ENCODE measurements around the gene PLAAT2. TPM values are rescaled to one million over a fixed set of nuclear protein-coding genes. Genes with fewer than 3 reads are reported as not detected.
A peak's percentile ranks its signal among the peaks of the same experiment; 100 is the strongest.

PLAAT2 gene
- total RNA-seq, 6 donors from 2014 or later, result 1.9 to 10.5 (median 5.5) TPM

DNA sequence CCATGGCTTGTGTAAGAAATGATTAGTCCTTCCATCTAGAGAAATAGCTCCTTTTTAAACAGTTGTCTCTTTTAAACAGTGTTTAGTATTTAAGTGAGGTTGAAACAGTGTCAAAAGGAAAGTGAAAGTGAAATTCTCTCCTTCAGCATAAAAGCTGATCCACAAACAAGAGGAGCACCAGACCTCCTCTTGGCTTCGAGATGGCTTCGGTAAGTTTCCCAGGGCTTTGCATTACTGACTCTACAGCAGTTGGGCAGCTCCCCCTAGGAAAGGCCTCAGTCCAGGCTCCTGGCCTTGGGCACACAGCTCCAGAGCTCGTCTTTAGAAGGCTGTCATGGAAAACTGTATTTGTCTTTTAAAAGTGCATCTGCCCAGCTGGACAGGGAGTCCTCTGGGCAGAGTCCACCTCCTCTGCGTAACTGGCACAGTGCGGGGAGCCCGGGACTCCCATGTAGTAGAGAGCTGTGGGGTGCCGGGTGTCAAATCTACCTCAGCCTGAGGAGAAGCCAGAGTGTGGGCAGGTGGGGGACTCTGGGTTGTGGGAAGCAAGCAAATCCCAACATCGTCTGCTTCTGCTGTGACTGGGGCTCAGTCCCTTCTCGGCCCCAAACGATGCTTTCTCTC is 26.4 kb downstream of the PLAAT2 start, which contains the start of gene PLAAT4:
TSS of gene PLAAT4 (plus strand) at position 140 of the 624 bp plus-strand sequence. CDS start at position 201, 61 bp downstream.
- H3K4me3 ChIP-seq, result peak within 1 kb of the TSS; percentile 26 to 55 (median 45)
- ATAC-seq (ENCODE audit: low FRiP score in 2 of 2), result peak; percentile 51 to 73
- H3K9me3 ChIP-seq, result no peaks in the 10 kb centered on the region
- TF ChIP-seq POLR2A (IDR thresholded peaks at IDR 0.05) (peak in 1 of 4 donors; percentile 29), EP300 (IDR thresholded peaks at IDR 0.05) (no peak)
- 0 to 6% methylated on average over 4 to 10 of the region's 10 CpGs for WGBS, 2 donors
- H3K36me3 ChIP-seq, result no peaks in the 10 kb centered on the region
- DNase-seq, result peak in 1 of 2 donors; percentile 60
- no peaks in the 10 kb centered on the region for H3K27me3 ChIP-seq
- peak within 1 kb of the TSS; percentile 84 to 96 (median 92) for H3K27ac ChIP-seq
- peaks cover 29 to 53% (median 38%) of the 10 kb centered on the region in 4 donors for H3K4me1 ChIP-seq

DNA sequence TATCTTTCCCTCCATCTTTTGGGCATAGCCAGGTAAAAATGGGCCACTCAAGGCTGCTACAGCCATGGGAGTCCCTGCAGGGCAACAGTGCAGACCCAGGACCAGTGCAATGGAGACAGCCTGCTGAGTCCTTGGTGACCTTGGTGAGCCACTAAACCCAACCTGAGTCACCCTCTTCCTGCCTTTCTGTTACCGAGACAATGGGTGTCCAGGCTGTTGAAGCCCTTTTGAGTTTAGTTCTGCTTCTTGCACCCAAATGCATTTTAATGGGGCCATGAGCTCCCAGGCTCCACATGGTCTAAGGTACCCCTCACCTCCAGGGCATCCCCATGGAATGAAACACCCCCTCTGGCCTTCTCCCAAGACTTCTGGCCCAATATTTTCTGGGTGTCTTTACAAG is 27.4 kb downstream of the PLAAT2 start:
- 58 to 100% methylated on average over 1 of the region's 1 CpG for WGBS, 2 donors
- H3K9me3 ChIP-seq, result no peaks in the 10 kb centered on the region
- H3K36me3 ChIP-seq, result no peaks in the 10 kb centered on the region
- H3K27me3 ChIP-seq, result no peaks in the 10 kb centered on the region
- peak overlapping the region; percentile 84 to 96 (median 92) for H3K27ac ChIP-seq
- peak overlapping the region in 1 of 4 donors; percentile 50 for H3K4me3 ChIP-seq
- TF ChIP-seq, protein P1, sequence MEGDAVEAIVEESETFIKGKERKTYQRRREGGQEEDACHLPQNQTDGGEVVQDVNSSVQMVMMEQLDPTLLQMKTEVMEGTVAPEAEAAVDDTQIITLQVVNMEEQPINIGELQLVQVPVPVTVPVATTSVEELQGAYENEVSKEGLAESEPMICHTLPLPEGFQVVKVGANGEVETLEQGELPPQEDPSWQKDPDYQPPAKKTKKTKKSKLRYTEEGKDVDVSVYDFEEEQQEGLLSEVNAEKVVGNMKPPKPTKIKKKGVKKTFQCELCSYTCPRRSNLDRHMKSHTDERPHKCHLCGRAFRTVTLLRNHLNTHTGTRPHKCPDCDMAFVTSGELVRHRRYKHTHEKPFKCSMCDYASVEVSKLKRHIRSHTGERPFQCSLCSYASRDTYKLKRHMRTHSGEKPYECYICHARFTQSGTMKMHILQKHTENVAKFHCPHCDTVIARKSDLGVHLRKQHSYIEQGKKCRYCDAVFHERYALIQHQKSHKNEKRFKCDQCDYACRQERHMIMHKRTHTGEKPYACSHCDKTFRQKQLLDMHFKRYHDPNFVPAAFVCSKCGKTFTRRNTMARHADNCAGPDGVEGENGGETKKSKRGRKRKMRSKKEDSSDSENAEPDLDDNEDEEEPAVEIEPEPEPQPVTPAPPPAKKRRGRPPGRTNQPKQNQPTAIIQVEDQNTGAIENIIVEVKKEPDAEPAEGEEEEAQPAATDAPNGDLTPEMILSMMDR (IDR thresholded peaks at IDR 0.05), result no peak
- TF ChIP-seq POLR2AphosphoS5 (IDR thresholded peaks at IDR 0.05), result no peak
- TF ChIP-seq POLR2A (IDR thresholded peaks at IDR 0.05), result no peak
- TF ChIP-seq EP300 (IDR thresholded peaks at IDR 0.05), result no peak
- peaks cover 36 to 61% (median 44%) of the 10 kb centered on the region in 4 donors for H3K4me1 ChIP-seq
- ATAC-seq (ENCODE audit: low FRiP score in 2 of 2) (no peak), DNase-seq (no peak)

DNA sequence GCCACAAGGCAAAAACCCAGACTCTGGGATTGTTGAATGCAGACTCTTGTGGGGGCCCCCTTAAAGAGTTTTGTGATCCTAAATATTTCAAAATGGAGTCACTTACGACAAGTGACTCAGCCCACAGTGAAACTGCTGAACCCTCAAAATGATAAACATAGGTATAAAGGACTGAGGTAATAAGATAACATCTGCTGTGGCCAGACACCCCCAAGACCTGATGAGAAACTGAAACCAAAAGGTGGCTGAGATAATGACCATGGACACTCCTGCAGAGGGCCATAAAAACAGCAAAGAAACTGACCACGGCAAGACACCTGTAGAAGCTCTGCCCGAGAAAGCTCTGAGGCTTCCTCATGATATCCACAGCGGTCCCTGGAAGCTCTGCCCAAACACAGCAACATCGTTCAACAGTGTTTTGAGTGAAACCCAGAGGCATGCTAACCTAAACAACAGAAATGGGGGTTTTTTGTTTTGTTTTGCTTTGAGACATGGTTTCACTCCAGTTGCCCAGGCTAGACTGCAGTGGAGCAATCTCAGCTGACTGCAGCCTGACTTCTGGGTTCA is 28.2 kb downstream of the PLAAT2 start:
- H3K36me3 ChIP-seq, result no peaks in the 10 kb centered on the region
- H3K27me3 ChIP-seq, result no peaks in the 10 kb centered on the region
- H3K27ac ChIP-seq, result peak overlapping the region in 3 of 4 donors; percentile 9 to 94 (median 91)
- TF ChIP-seq POLR2A (IDR thresholded peaks at IDR 0.05) (no peak), EP300 (IDR thresholded peaks at IDR 0.05) (no peak)
- DNase-seq (no peak), ATAC-seq (ENCODE audit: low FRiP score in 2 of 2) (no peak)
- no peak overlapping the region for H3K4me3 ChIP-seq
- no peaks in the 10 kb centered on the region for H3K9me3 ChIP-seq
- WGBS, 2 donors, result 68 to 76% methylated on average over 5 of the region's 5 CpGs
- peaks cover 36 to 64% (median 46%) of the 10 kb centered on the region in 4 donors for H3K4me1 ChIP-seq

DNA sequence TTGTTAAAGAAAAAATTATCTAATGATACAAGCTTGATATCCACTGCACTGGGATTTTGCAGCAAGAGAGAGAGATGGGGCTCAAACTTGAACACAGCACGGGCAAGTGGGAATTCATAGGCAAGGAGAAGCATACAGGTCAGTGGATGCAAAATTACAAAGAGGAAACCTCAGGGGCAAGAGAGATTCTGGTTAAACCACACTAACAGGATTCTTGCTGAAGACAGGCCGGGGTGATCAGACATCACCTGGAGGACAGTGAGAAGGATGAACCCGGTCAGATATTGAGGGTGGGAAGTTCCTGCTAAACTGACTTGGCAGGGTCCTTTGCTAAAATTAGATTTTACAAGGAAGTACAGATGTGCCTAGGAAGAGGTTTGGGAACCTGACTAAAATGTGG is 29.1 kb downstream of the PLAAT2 start:
- Histone ChIP-seq H3K9me3 (no peaks in the 10 kb centered on the region), H3K4me3 (no peak overlapping the region), H3K27ac (no peak overlapping the region), H3K27me3 (no peaks in the 10 kb centered on the region), H3K4me1 (peaks cover 37 to 65% (median 48%) of the 10 kb centered on the region in 4 donors), H3K36me3 (no peaks in the 10 kb centered on the region)
- WGBS, 2 donors, result 76 to 89% methylated on average over 3 of the region's 3 CpGs
- DNase-seq (no peak), ATAC-seq (ENCODE audit: low FRiP score in 2 of 2) (no peak)
- TF ChIP-seq POLR2A (IDR thresholded peaks at IDR 0.05), result no peak

DNA sequence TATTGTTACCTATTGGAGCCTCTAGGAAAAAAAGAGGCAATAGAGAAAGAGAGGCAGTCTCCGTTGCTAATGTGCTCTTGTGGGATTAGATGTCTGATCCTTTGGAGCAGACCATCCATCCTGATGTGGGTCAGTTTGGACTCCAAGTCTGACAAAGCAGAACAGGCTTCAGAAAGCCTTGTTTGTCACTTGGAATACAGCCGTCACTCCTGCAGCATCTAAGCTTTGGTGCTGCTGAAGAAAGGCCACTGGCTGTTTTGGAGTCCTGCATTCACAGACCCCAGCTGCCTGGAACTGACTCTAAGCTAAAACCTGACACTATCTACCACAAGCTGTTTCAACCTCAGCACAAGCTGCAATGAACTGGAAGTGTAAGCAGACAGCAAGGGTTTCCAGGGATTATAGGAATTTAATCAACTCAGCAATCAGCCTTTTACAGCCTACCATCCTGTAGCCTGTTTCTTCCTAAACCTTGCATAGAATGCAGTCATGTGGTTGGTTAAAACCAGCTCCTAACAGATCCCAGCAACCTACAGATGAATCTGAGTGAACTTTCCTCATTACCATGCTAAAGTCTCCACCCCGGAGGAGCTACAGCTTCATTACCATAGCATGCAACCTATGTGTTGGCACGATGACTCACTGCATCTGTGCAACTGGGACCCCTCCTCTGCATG is 30.2 kb downstream of the PLAAT2 start:
- H3K36me3 ChIP-seq, result no peaks in the 10 kb centered on the region
- H3K27ac ChIP-seq, result no peak overlapping the region
- no peak overlapping the region for H3K4me3 ChIP-seq
- no peaks in the 10 kb centered on the region for H3K9me3 ChIP-seq
- H3K4me1 ChIP-seq, result peaks cover 31 to 54% (median 39%) of the 10 kb centered on the region in 4 donors
- no peaks in the 10 kb centered on the region for H3K27me3 ChIP-seq
- ATAC-seq (ENCODE audit: low FRiP score in 2 of 2) (no peak), DNase-seq (no peak)
- 92 to 95% methylated on average over 4 of the region's 4 CpGs for WGBS, 2 donors
- TF ChIP-seq, protein P1 (IDR thresholded peaks at IDR 0.05), result no peak
- TF ChIP-seq EP300 (IDR thresholded peaks at IDR 0.05), result no peak
- no peak for TF ChIP-seq POLR2AphosphoS5 (IDR thresholded peaks at IDR 0.05)
- no peak for TF ChIP-seq POLR2A (IDR thresholded peaks at IDR 0.05)

DNA sequence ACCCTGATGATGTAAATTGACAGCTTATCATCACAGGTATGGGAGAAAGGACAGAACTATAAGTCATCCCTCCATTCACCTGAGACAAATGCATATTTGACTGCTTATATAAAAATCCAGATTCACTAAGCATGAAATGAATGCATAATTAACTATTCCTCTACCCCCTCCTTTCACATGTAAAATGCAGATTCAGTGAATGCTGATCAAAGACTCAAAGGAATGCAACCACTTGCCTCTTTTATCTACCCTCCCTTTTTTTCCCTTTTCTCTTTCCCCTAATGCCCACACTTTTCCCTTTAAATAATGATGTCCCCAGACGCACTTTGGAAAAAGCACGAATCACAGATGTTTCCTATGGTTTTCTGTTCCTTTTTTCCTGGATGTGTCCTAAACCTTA is 31.1 kb downstream of the PLAAT2 start:
- no peak for TF ChIP-seq POLR2AphosphoS5 (IDR thresholded peaks at IDR 0.05)
- no peak for DNase-seq
- Histone ChIP-seq H3K4me1 (peaks cover 26 to 46% (median 32%) of the 10 kb centered on the region in 4 donors), H3K4me3 (no peak overlapping the region), H3K27ac (peak overlapping the region; percentile 75 to 83 (median 81)), H3K27me3 (no peaks in the 10 kb centered on the region), H3K9me3 (no peaks in the 10 kb centered on the region), H3K36me3 (no peaks in the 10 kb centered on the region)
- ATAC-seq (ENCODE audit: low FRiP score in 2 of 2), result no peak
- 70 to 82% methylated on average over 2 of the region's 2 CpGs for WGBS, 2 donors

All from upper lobe of left lung (tissue), 6 donors.